Activated naive CD4-positive, alpha-beta T cell treated with anti-CD3 and anti-CD28 coated beads, Interleukin-2, amount 10 ng/mL, durations not matched to agents 7 days and 5 days (primary cell): ENCODE results near the gene STAM.
A peak's percentile ranks its signal among the peaks of the same experiment; 100 is the strongest.

ENCODE experiments used
- CTCF ChIA-PET: fragments of 350-600 bp; sonication (Branson Sonifier 250); formaldehyde crosslinking; loops from one replicate; lab custom pipeline; 2021; ENCODE audit warnings: antibody characterized with exemption; lab: Charles Lee
- DNase-seq: peaks from one replicate; pipeline ENCODE4 v3.0.0-alpha.2; 2020
- H3K27ac Mint-ChIP-seq: one replicate; pipeline ENCODE4 v1.8.0; 2021; ENCODE audit warnings: mild to moderate bottlenecking, moderate library complexity, mixed read lengths
- H3K27me3 Mint-ChIP-seq: one replicate; pipeline ENCODE4 v1.8.0; 2021; ENCODE audit warnings: mild to moderate bottlenecking, mixed read lengths
- H3K36me3 Mint-ChIP-seq: one replicate; pipeline ENCODE4 v1.8.0; 2021; ENCODE audit warnings: mixed read lengths
- H3K4me1 Mint-ChIP-seq: one replicate; pipeline ENCODE4 v1.8.0; 2021; ENCODE audit warnings: mixed read lengths
- H3K4me3 Mint-ChIP-seq: one replicate; pipeline ENCODE4 v1.8.0; 2021; ENCODE audit warnings: mild to moderate bottlenecking, moderate library complexity, mixed read lengths
- H3K9me3 Mint-ChIP-seq: one replicate; pipeline ENCODE4 v1.8.0; 2021; ENCODE audit warnings: mixed read lengths

The STAM gene

DNA sequence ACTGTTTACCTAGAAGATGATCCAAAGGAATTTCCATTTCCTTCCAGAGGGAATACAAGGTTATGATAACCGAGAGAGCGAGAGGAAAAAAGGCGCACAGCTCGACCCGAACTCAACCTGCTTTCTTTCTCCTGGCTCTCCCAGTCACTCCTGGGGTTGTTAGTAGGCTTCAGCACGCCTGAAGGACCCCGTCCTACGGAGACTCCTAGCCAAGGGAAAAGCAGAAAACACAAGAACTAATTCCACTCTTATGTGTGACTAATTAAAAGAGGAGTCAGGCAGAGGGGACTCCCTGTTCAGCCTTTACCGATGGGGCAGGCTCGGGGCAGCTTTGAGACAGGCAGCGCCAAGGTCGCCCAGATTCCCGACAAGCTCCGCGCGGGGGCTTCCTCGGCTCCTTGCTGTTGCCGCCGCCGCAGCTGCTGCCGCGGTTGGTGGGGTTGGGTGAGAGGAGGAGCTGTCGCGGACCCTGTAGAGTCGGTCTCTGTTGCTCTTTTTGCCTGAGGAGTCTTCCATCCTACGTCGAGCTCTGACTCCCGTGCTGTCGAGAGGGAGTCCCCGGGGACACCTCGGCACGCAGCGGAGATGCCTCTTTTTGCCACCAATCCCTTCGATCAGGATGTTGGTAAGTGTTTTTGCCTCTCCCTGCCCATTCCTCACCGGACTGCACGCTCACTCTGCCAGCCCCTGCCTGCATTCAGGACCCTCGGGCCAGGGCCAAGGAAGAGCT is at the start of gene STAM:
Gene STAM (plus strand): TSS at position 397 of the 730 bp plus-strand sequence. CDS start 189 bp downstream, at position 586.
- H3K27me3 Mint-ChIP-seq = no peaks in the 10 kb centered on the region
- DNase-seq = peak; percentile 95
- H3K36me3 Mint-ChIP-seq = peaks cover 18% of the 10 kb centered on the region
- CTCF ChIA-PET = interaction anchor here (0.7 to 1.2 kb wide), 5 partner anchors 26 to 96 kb away, joined by 3 to 4 read pairs (median 3); partner anchors contain the start of gene HACD1
- peak within 1 kb of the TSS; percentile 99 for H3K27ac Mint-ChIP-seq
- peaks cover 60% of the 10 kb centered on the region for H3K4me1 Mint-ChIP-seq
- peak within 1 kb of the TSS; percentile 97 for H3K4me3 Mint-ChIP-seq
- H3K9me3 Mint-ChIP-seq = peaks cover 7% of the 10 kb centered on the region

DNA sequence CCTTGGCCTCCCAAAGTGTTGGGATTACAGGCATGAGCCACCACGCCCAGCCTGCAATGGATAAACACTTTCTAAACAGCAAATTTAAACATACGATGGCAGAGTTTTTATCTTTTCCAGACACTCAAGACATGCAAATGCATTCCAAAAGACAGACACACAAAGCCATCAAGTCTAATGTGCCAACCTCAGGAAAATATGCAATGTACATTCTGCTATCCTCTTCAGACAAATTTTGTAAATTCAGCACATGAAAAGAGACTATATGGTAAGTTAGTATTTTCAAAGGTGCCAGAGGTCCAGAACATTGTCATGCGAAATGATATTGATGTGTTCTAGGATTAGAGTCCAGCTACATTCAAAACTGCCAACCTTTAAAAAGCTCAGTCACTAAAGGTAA is 46.6 kb upstream of the STAM start:
- CTCF ChIA-PET = interaction anchor here (0.5 to 1.6 kb wide), 2 partner anchors 142 to 217 kb away, joined by 4 read pairs; no protein-coding TSS in a partner anchor
- no peak for DNase-seq
- Mint-ChIP-seq H3K27ac (no peak overlapping the region), H3K9me3 (no peaks in the 10 kb centered on the region), H3K27me3 (no peaks in the 10 kb centered on the region), H3K36me3 (no peaks in the 10 kb centered on the region), H3K4me3 (no peak overlapping the region), H3K4me1 (no peaks in the 10 kb centered on the region)

GRCh38 chr10:17599089-17599488 is 44.9 kb upstream of the STAM start:
- no peaks in the 10 kb centered on the region for H3K36me3 Mint-ChIP-seq
- DNase-seq = no peak
- CTCF ChIA-PET = interaction anchor here (0.7 to 1.0 kb wide), 2 partner anchors 16 to 19 kb away, joined by 3 read pairs; no protein-coding TSS in a partner anchor
- no peak overlapping the region for H3K27ac Mint-ChIP-seq
- H3K27me3 Mint-ChIP-seq = no peaks in the 10 kb centered on the region
- H3K4me1 Mint-ChIP-seq = no peaks in the 10 kb centered on the region
- no peaks in the 10 kb centered on the region for H3K9me3 Mint-ChIP-seq
- H3K4me3 Mint-ChIP-seq = no peak overlapping the region

- no peak overlapping the region for H3K4me3 Mint-ChIP-seq
- no peaks in the 10 kb centered on the region for H3K9me3 Mint-ChIP-seq
- H3K4me1 Mint-ChIP-seq = no peaks in the 10 kb centered on the region
- DNase-seq = no peak
- H3K27ac Mint-ChIP-seq = no peak overlapping the region
- H3K27me3 Mint-ChIP-seq = peaks cover 5% of the 10 kb centered on the region
- H3K36me3 Mint-ChIP-seq = no peaks in the 10 kb centered on the region
- CTCF ChIA-PET = interaction anchor here (0.8 to 1.1 kb wide), 4 partner anchors 121 to 634 kb away, joined by 3 read pairs; no protein-coding TSS in a partner anchor
These were observed 38.0 kb upstream of the STAM start for GRCh38 chr10:17605936-17606335.

GRCh38 chr10:17606547-17607040 is 37.4 kb upstream of the STAM start:
- Mint-ChIP-seq H3K4me1 (no peaks in the 10 kb centered on the region), H3K27ac (no peak overlapping the region), H3K9me3 (no peaks in the 10 kb centered on the region), H3K27me3 (peaks cover 5% of the 10 kb centered on the region), H3K36me3 (no peaks in the 10 kb centered on the region), H3K4me3 (no peak overlapping the region)
- CTCF ChIA-PET = interaction anchor here (0.6 to 1.1 kb wide), 4 partner anchors 122 to 231 kb away, joined by 3 read pairs; no protein-coding TSS in a partner anchor
- DNase-seq = no peak

DNA sequence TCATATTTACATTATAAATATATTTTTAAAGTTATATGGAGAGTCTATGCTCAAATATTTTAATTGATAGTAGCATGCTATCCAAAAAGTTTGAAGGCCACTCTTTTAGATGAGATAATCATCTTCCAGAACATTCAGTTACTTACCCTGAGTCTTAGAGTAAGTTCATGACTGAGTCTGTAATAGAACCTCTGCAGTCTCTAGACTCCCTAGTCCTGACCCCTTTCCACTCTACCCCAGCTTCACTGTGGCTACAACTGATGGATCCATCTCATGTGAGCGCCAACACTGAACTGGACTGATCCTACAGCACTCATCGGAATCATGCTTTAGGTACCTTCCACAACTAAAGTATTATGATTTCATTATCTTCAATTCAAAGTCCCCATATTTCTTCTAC is 36.9 kb upstream of the STAM start:
- Mint-ChIP-seq H3K27ac (no peak overlapping the region), H3K36me3 (no peaks in the 10 kb centered on the region), H3K4me1 (no peaks in the 10 kb centered on the region), H3K27me3 (peaks cover 5% of the 10 kb centered on the region), H3K4me3 (no peak overlapping the region), H3K9me3 (no peaks in the 10 kb centered on the region)
- CTCF ChIA-PET = interaction anchor here (0.8 kb wide), 1 partner anchor 231 kb away, joined by 3 read pairs; no protein-coding TSS in a partner anchor
- no peak for DNase-seq

DNA sequence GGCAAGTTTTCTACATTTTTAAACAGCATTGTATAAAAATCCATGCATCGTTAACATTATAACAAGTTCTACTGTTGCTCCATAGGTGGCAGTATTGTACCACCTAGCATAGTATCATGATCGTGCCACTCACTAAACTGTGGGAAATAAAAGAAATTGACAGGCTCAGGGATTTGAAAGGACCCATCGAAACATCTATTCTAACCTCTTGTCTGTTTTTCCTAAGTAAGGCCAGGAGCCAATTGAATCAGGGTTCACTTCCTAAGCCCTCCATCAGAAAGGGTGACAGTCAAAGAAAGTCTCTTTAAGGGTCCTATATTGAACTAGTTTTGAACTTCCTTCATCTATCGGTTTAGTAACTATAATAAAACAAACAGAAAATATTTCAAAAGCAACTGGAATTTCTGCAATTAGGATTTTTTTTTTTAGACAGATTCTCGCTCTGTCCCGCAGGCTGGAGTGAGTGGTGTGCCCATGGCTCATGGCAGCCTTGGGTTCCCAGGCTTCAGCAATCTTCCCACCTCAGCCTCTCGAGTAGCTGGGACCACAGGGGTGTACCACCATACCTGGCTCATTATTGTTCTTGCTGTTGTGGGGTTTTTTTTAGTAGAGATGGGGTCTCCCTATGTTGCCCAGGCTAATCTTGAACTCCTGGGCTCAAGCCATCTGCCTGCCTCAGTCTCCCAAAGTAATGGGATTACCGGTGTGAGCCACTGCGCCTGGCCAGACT is 36.2 kb upstream of the STAM start:
- Mint-ChIP-seq H3K4me1 (no peaks in the 10 kb centered on the region), H3K4me3 (no peak overlapping the region), H3K27me3 (peaks cover 9% of the 10 kb centered on the region), H3K27ac (no peak overlapping the region), H3K36me3 (no peaks in the 10 kb centered on the region), H3K9me3 (no peaks in the 10 kb centered on the region)
- CTCF ChIA-PET = interaction anchor here (1.7 kb wide), 1 partner anchor 137 kb away, joined by 5 read pairs; no protein-coding TSS in a partner anchor
- no peak for DNase-seq

DNA sequence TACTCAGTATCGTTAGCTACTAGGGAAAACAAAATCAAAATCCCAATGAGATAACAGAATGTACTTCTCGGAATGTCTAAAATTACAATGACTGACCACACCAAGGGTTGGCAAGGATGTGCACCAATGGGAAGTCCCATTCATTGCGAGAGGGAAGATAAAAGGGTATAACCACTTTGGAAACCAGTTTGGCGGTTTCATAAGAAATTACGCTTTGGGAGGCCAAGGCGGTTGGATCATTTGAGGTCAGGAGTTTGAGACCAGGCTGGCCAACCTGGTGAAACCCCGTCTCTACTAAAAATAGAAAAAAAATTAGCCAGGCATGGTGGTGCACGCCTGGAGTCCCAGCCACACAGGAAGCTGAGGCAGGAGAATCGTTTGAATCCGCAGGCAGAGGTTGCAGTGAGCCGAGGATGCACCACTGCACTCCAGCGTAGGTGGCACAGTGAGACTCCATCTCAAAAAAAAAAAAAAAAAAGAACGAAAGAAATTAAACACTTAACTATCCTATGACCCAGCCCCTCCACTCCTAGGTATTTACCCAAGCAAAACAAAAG is 34.4 kb upstream of the STAM start:
- no peak for DNase-seq
- H3K4me3 Mint-ChIP-seq = no peak overlapping the region
- no peaks in the 10 kb centered on the region for H3K4me1 Mint-ChIP-seq
- CTCF ChIA-PET = interaction anchor here (0.6 to 1.8 kb wide), 3 partner anchors 15 to 495 kb away, joined by 3 to 5 read pairs (median 4); no protein-coding TSS in a partner anchor
- H3K36me3 Mint-ChIP-seq = no peaks in the 10 kb centered on the region
- no peaks in the 10 kb centered on the region for H3K9me3 Mint-ChIP-seq
- no peak overlapping the region for H3K27ac Mint-ChIP-seq
- H3K27me3 Mint-ChIP-seq = peaks cover 17% of the 10 kb centered on the region

- no peaks in the 10 kb centered on the region for H3K9me3 Mint-ChIP-seq
- no peaks in the 10 kb centered on the region for H3K36me3 Mint-ChIP-seq
- peak overlapping the region; percentile 37 for H3K4me3 Mint-ChIP-seq
- peaks cover 9% of the 10 kb centered on the region for H3K4me1 Mint-ChIP-seq
- CTCF ChIA-PET = interaction anchor here (0.6 to 1.7 kb wide), 3 partner anchors 27 to 126 kb away, joined by 3 to 5 read pairs (median 4); no protein-coding TSS in a partner anchor
- H3K27ac Mint-ChIP-seq = no peak overlapping the region
- H3K27me3 Mint-ChIP-seq = peaks cover 41% of the 10 kb centered on the region
- peak; percentile 55 for DNase-seq
These were observed 27.4 kb upstream of the STAM start for GRCh38 chr10:17616403-17617030.

GRCh38 chr10:17617031-17617911 is 26.7 kb upstream of the STAM start, which contains the start of gene HACD1:
TSS of gene HACD1 (minus strand) at chr10:17617374. CDS start at chr10:17617339, 35 bp downstream.
- Mint-ChIP-seq H3K27ac (no peak within 1 kb of the TSS), H3K4me1 (peaks cover 9% of the 10 kb centered on the region), H3K4me3 (peak within 1 kb of the TSS; percentile 84), H3K36me3 (no peaks in the 10 kb centered on the region), H3K9me3 (no peaks in the 10 kb centered on the region), H3K27me3 (peaks cover 45% of the 10 kb centered on the region)
- CTCF ChIA-PET = interaction anchor here (0.6 to 1.6 kb wide), 9 partner anchors 18 to 464 kb away, joined by 3 to 4 read pairs (median 4); partner anchors contain the start of gene STAM
- peak; percentile 75 for DNase-seq

GRCh38 chr10:17622061-17622460 is 21.9 kb upstream of the STAM start:
- Mint-ChIP-seq H3K9me3 (no peaks in the 10 kb centered on the region), H3K27ac (no peak overlapping the region), H3K4me1 (peaks cover 9% of the 10 kb centered on the region), H3K27me3 (peaks cover 60% of the 10 kb centered on the region), H3K4me3 (no peak overlapping the region), H3K36me3 (no peaks in the 10 kb centered on the region)
- no peak for DNase-seq
- CTCF ChIA-PET = interaction anchor here (0.8 kb wide), 1 partner anchor 122 kb away, joined by 3 read pairs; no protein-coding TSS in a partner anchor

DNA sequence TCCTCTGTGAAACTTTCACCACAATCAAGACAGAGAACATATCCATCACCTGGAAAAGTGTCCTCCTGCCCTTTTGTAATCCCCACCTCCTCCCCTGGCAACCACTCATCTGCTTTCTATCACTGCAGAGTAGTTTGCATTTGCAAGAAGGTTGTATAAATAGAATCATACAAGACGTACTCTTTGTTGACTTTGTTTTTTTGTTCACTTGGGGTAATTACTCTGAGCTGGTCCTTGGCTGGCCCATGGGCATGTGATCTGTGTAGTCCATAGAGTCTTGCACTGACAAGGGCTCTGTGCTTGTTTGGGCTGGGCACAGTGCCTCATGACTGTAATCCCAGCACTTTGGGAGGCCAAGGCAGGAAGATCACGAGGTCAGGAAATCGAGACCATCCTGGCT is 19.0 kb upstream of the STAM start:
- no peak for DNase-seq
- Mint-ChIP-seq H3K4me3 (no peak overlapping the region), H3K27ac (no peak overlapping the region), H3K36me3 (no peaks in the 10 kb centered on the region), H3K4me1 (no peaks in the 10 kb centered on the region), H3K27me3 (peaks cover 38% of the 10 kb centered on the region), H3K9me3 (no peaks in the 10 kb centered on the region)
- CTCF ChIA-PET = no interaction called here
